NCI-H1092 (cell line): ENCODE results near the gene ZDHHC24.

Experiments used
- DNase-seq: peaks from one replicate; lab custom pipeline; 2025; lab: John Stamatoyannopoulos, UW

ZDHHC24 gene

DNA sequence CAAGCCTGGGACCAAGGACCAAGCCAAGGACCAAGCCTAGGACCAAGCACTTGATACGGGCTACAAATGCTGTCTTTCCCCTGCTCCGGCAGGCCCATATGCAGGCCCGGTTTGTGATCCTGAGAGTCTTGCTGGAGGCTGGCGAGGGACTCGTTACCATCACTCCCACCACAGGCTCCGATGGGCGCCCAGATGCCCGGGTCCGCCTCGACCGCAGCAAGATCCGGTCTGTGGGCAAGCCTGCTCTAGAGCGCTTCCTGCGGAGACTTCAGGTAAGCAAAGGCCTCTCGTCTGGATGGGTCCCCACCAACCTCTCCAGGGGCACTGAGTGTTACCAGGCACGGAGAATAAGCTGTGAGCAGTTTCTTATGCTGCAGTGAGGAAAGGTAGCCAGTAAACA, 48.6 kb downstream of the ZDHHC24 start:
- DNase-seq = no peak

GRCh38 chr11:66495401-66495854, 50.4 kb downstream of the ZDHHC24 start:
- DNase-seq = no peak

DNA sequence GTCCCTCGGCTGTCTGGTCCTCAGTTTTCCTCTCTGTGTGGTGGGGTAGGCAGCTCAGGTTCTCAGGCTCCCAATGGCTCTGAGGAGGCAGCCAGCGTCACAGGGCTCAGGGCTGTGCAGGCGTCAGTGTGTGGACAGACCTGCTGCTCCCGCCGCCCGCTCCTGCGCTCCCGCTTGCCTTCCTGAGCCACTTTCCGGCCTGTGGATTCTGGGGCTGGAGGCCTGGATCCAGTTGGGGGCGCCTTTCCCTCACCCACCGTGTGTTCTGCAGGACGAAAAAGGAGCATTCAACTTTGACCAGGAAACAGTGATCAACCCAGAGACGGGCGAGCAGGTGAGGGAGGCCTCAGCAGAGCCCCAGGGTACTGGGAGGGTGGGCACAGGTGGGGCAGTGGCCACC, 50.9 kb downstream of the ZDHHC24 start:
- DNase-seq = no peak

DNA sequence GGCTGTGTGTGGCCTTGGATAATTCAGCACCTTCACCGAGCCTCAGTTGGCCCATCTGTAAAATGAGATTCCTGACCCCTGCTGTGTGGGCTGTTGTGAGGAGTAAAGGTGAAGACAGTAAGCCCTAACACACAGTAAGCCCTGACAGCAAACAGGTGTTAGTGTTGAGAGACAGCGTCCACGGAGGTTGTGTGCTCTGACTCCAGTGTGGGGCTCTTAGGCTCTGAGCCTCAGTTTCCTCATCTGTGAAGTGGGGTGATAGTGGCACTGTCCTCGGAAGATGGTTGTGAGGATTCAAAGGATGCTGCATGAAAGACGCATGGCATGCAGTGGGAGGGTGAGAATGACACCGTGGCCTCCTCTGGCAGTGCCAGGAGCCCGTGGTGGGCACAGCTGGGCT, 51.4 kb downstream of the ZDHHC24 start:
- no peak for DNase-seq

GRCh38 chr11:66493130-66493529, 52.7 kb downstream of the ZDHHC24 start:
- DNase-seq = no peak

DNA sequence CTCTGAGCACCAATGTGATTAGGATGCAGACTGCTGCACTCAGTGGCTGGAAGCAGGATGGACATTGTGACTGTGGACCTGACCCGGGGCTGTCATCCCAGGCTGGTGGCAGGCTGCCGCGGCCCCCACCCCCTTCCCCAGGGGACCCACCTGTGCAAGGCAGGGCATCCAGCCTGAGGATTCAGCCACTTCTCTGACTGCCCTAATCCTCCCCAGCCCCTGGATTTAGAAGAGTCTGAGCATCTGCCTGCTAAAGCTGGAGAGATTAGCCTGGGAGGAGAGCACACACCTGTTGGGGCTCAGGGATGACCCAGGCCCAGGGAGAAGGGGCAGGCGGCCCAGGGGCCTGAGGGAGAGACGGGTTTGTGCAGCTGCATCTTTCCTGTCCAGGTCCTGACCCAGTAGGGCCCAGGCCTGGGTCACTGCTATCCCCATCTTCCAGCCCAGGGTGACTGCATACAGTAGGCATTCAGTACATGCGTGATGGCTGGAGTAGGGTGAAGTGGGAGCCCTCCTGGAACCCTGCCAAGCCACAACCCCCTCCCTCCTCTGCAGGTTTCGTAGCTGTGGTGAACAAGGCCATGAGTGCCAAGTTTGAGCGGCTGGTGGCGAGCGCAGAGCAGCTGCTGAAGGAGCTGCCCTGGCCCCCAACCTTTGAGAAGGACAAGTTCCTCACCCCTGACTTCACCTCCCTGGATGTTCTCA, 53.5 kb downstream of the ZDHHC24 start:
- DNase-seq = no peak

DNA sequence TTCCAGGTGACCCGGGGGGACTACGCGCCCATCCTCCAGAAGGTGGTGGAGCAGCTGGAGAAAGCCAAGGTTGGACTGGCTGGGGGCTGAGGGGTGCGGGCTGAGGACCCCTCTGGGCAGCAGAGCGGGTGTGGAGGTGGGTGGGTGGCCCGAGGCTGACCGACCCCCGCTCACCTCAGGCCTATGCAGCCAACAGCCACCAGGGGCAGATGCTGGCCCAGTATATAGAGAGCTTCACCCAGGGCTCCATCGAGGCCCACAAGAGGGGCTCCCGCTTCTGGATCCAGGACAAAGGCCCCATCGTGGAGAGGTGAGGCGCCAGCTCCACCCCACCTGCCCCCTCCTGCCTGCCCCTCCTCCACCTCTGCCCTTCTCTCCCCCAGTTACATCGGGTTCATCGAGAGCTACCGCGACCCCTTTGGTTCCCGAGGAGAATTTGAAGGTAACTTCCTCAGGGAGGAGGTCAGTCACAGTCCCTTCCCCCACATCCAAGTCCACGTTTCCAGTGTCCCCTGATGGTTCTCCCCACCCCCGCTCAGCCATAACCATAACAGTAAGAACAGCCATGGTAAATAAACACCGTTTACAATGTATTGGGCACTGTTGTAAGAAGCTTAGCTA, 54.4 kb downstream of the ZDHHC24 start:
- DNase-seq = no peak

- peak; percentile 63 for DNase-seq
Observed at GRCh38 chr11:66489636-66490035, 56.2 kb downstream of the ZDHHC24 start.

DNA sequence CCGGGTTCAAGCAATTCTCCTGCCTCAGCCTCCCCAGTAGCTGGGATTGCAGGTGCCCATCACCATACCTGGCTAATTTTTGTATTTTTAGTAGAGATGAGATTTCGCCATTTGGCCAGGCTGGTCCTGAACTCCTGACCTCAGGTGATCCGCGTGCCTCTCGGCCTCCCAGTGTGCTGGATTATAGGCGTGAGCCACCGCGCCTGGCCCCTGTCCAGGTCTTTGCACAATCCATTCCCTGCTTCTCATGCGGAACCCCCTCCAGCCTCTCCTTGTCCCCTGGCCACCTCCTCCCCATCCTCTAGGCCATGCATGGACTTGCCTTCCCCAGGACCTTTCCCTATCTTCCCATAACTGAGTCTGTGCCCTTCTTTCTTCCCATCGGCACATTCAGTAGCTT, 56.9 kb downstream of the ZDHHC24 start:
- DNase-seq = no peak

GRCh38 chr11:66484806-66485380, 61.0 kb downstream of the ZDHHC24 start:
- no peak for DNase-seq

- peak; percentile 98 for DNase-seq
Observed at GRCh38 chr11:66480117-66480938, 65.5 kb downstream of the ZDHHC24 start, which contains the start of gene DPP3. TSS of gene DPP3 (plus strand) at chr11:66480434. CDS start at chr11:66482201, 1,767 bp downstream.

DNA sequence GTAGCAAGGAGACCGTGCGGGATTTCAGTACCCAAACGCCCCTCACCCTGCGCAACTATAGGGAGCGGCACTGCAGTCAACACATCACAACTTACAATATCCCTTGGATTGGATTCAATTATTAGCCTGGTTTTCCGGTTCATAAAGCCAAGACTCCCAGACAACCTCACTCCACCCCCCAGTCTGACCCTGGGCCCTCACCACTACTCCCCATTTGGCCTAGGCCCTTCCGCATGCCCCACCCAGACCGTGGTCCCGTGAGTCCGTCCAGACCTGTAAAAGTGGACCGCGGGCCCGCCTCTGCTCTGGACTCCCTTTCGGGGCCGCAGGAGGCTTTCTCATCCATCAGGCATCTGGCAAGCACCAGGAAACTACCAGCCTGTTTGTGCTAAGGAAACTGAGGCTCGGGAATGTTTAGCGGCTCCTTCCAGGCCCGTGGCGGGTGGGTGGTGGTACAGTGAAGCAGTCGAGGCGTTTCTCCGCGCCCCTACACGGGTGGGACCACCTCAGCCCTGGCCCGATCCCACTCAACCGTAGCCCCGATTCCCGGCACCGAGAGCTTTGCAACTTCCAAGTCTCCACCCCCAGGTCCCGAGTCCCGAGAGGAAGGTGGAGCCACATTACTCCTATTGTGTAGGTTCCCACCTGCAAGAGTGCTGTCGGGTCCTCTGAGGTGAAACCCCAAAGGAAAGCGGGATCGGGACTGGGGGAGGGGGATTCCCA, 66.3 kb downstream of the ZDHHC24 start:
- peak; percentile 82 for DNase-seq

- DNase-seq = no peak
Observed at GRCh38 chr11:66478729-66479393, 67.0 kb downstream of the ZDHHC24 start.

DNA sequence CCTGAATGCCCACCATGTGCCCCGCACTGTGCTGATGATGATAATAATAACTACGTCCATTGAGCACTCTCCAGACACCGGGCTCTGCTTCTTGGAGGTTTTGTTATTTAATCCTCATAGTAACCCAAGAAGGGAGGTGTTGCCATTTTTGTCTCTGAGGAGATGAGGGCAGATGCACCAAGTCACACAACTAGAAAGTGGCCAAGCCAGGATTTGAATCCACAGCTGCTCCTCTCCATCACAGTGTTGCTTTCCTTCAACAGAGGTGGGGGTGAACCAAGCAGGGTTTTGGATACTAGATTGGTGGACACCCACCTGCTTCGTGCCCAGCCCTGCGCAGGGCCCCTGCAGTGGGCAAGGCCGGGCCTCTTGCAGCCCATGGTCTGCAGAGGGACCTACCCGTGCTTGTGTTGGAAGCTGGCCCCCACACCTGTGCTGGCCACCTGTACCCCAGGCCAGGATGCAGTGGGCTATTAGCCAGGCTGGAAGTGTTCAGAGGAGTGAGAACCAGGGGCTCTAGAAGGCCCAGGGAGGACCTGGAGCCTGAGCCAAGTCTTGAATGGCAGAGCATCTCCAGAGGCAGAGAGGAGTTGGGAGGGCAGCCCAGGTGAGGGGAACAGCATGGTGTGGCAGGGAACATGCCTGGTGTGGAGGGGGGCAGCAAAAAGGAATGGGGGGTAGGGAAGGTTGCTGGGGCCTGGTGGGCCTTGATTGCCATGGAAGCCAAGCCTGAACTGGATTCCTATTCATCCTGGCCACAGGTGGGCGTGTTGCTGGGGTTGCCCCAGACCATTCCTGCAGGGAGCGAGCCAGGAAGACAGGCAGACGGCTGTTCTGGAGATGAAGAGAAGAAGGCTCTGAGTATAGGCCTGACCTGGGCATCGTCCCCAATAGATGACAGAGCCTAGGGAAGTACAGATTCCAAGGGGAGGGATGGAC, 68.3 kb downstream of the ZDHHC24 start:
- DNase-seq = no peak

- no peak for DNase-seq
Observed at GRCh38 chr11:66476841-66477251, 69.0 kb downstream of the ZDHHC24 start.

DNA sequence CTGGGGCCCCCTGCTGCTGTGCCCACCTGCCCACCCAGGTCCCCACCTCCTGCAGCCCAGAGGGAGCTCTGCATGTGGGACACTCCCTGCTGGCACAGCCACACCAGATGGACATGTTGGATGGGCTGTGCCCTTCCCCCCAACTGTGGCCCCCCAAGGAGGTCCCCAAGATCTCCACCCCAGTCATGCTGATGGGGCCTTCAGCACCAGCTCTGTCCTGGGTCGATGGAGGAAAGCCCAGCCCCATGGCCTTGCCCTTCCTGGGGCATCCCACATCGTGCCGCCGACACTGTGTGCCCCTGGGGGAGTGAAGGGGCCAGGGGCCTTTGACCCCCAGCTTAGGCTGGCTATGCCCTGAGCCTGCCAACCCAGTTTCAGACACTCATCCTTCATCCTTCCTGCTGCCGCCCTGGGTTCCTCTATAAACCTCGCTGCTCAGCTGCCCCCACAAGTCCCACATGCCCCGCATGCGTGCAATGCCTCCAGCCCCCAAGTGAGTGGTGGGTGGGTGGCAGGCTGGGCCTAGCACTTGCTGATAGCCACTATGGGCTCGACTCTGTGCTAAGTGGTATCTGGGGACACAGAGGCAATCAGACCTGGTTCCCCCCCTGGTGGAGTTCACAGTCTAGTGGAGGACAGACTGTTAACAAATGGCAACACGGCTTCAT, 69.5 kb downstream of the ZDHHC24 start:
- no peak for DNase-seq

DNA sequence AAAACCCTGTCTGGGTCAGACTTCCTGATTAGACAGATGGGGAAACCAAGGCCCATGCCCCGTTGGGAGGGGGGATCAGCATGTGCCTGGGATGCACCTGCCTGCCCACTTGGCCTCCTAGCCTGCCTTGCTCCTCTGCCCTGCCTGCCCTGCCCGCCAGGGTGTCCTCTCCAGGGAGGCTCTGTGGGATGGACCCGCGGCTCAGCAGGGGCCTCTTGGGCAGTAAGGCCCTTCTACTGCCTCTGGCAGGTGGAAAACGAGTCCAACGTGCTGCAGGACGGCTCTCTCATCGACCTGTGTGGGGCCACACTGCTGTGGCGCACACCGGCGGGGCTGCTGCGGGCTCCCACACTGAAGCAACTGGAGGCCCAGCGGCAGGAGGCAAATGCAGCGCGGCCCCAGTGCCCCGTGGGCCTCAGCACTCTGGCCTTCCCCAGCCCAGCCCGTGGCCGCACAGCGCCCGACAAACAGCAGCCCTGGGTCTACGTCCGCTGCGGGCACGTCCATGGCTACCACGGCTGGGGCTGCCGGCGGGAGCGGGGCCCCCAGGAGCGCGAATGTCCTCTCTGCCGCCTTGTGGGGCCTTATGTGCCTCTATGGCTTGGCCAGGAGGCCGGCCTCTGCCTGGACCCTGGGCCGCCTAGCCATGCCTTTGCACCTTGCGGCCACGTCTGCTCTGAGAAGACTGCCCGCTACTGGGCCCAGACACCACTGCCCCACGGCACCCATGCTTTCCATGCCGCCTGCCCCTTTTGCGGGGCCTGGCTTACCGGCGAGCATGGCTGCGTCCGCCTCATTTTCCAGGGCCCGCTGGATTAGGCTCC, 70.3 kb downstream of the ZDHHC24 start:
- no peak for DNase-seq
